DOHH2 (cell line): ENCODE data around the gene RBM28.

Experiments
- H3F3A ChIP-seq: fragments of 200-600 bp; sonication (generic), shearing (Covaris generic); 2 replicates; pipeline ENCODE4 v1.6.0; 2016; ENCODE audit warnings: antibody characterized with exemption, mild to moderate bottlenecking; ENCODE audit not compliant: control insufficient read depth, insufficient read depth
- H3K27ac ChIP-seq: fragments of 200-600 bp; sonication (generic); 2 replicates; pipeline ENCODE4 v1.5.1; 2014; ENCODE audit warnings: low read depth, mild to moderate bottlenecking, low read length, moderate library complexity
- H3K27me3 ChIP-seq: fragments of 200-600 bp; sonication (generic); 2 replicates; pipeline ENCODE4 v1.6.1; 2014; ENCODE audit warnings: mild to moderate bottlenecking, low read length, mixed read lengths; ENCODE audit not compliant: control insufficient read depth
- H3K36me3 ChIP-seq: fragments of 200-600 bp; sonication (generic); 2 replicates; pipeline ENCODE4 v1.6.1; 2014; ENCODE audit warnings: mild to moderate bottlenecking, low read length, moderate library complexity, mixed read lengths; ENCODE audit not compliant: control insufficient read depth
- H3K4me1 ChIP-seq: fragments of 200-600 bp; sonication (generic); 2 replicates; pipeline ENCODE4 v1.6.1; 2014; ENCODE audit warnings: mild to moderate bottlenecking, low read length, mixed read lengths; ENCODE audit not compliant: control insufficient read depth
- H3K4me2 ChIP-seq: fragments of 200-600 bp; sonication (generic); 2 replicates; pipeline ENCODE4 v1.6.0; 2014; ENCODE audit warnings: mild to moderate bottlenecking, low read length, moderate library complexity
- H3K4me3 ChIP-seq: fragments of 200-600 bp; sonication (generic); 2 replicates; pipeline ENCODE4 v1.5.1; 2014; ENCODE audit warnings: mild to moderate bottlenecking, low read length, mixed read lengths
- H3K79me2 ChIP-seq: fragments of 200-600 bp; sonication (generic); 2 replicates; pipeline ENCODE4 v1.6.1; 2014; ENCODE audit warnings: mild to moderate bottlenecking, low read length, mixed read lengths; ENCODE audit not compliant: control insufficient read depth
- H3K9me2 ChIP-seq: fragments of 200-600 bp; sonication (generic); replicated peaks from 2 replicates; pipeline ENCODE4 v1.6.1; 2014; ENCODE audit warnings: mild to moderate bottlenecking, low read length, mixed read lengths; ENCODE audit not compliant: control insufficient read depth
- H3K9me3 ChIP-seq: fragments of 200-600 bp; sonication (generic); 2 replicates; pipeline ENCODE4 v1.6.1; 2014; ENCODE audit warnings: antibody characterized with exemption, low read length, mixed read lengths; ENCODE audit not compliant: control insufficient read depth, insufficient read depth
- H4K20me1 ChIP-seq: fragments of 200-600 bp; sonication (generic); 2 replicates; pipeline ENCODE4 v1.6.0; 2014; ENCODE audit warnings: low read depth, mild to moderate bottlenecking, antibody characterized with exemption, low read length, moderate library complexity; ENCODE audit not compliant: control insufficient read depth, insufficient read depth
- CTCF ChIP-seq: fragments of 200-600 bp; sonication (generic); IDR thresholded peaks from one replicate; pipeline ENCODE4 v1.5.1; 2014; ENCODE audit warnings: antibody characterized with exemption, mild to moderate bottlenecking, low read depth, low read length; ENCODE audit not compliant: poor library complexity, severe bottlenecking
- EZH2phosphoT487 ChIP-seq: fragments of 200-600 bp; sonication (generic); IDR thresholded peaks from 2 replicates; pipeline ENCODE4 v1.6.1; 2017; ENCODE audit warnings: borderline replicate concordance, mild to moderate bottlenecking, antibody characterized with exemption, low read length, moderate library complexity, mixed read lengths

The RBM28 gene

GRCh38 chr7:128357217-128357613 is 13.5 kb upstream of the RBM28 start:
- Histone ChIP-seq H3K9me3 (no peaks in the 10 kb centered on the region), H3K9me2 (no peaks in the 10 kb centered on the region), H3K79me2 (no peaks in the 10 kb centered on the region), H3F3A (no peaks in the 10 kb centered on the region), H3K4me1 (peaks cover 12% of the 10 kb centered on the region; the same call in 1 of the 2 replicates), H3K27ac (no peak overlapping the region), H3K27me3 (peaks cover 67% of the 10 kb centered on the region), H3K4me2 (no peak overlapping the region), H3K4me3 (no peak overlapping the region), H4K20me1 (no peaks in the 10 kb centered on the region), H3K36me3 (no peaks in the 10 kb centered on the region)
- TF ChIP-seq CTCF (no peak), EZH2phosphoT487 (no peak)

DNA sequence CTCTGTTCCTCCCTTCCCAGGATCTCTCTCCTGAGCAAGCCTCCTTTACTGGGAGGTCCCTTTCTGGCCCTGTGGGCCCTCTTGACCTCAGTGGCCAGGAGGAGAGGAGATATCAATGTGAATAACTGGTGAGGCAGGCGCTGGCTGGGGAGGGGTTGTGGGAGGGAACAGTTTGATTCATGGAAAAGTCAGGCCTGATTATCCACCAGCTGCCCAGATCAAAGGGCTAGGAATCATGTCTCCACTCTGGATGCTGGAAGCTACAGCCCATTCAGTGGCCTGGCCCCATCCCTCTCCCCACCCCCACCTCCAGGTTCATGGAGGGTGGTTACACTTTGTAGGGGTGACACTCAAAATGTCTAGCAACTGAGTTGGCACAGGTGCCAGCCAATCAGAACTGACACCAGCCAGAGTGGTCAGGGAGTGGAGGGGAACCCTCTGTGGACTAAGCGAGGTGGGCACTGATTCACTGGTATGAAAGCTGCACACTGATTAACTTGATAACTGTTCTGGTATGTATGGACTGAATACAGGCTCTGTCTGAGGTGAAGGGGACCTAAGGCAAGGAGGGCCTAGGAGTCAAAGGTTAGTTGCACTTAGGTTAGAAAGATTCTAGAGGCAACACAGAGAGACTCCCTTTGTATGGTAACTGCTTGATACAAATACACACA is 13.0 kb upstream of the RBM28 start:
- Histone ChIP-seq H3K27ac (no peak overlapping the region), H4K20me1 (no peaks in the 10 kb centered on the region), H3K36me3 (no peaks in the 10 kb centered on the region), H3K4me3 (no peak overlapping the region), H3K79me2 (no peaks in the 10 kb centered on the region), H3F3A (no peaks in the 10 kb centered on the region), H3K9me2 (no peaks in the 10 kb centered on the region), H3K4me1 (peaks cover 8% of the 10 kb centered on the region; the same call in 1 of the 2 replicates), H3K9me3 (no peaks in the 10 kb centered on the region), H3K4me2 (no peak overlapping the region), H3K27me3 (peaks cover 61% of the 10 kb centered on the region)
- TF ChIP-seq CTCF: no peak
- no peak for TF ChIP-seq EZH2phosphoT487

- H3K9me2 ChIP-seq: no peaks in the 10 kb centered on the region
- H3F3A ChIP-seq: no peaks in the 10 kb centered on the region
- H3K9me3 ChIP-seq: no peaks in the 10 kb centered on the region
- H3K4me2 ChIP-seq: no peak overlapping the region
- H3K27me3 ChIP-seq: peaks cover 37% of the 10 kb centered on the region
- H3K4me3 ChIP-seq: no peak overlapping the region
- H4K20me1 ChIP-seq: no peaks in the 10 kb centered on the region
- H3K4me1 ChIP-seq: no peaks in the 10 kb centered on the region
- no peaks in the 10 kb centered on the region for H3K36me3 ChIP-seq
- TF ChIP-seq CTCF (no peak), EZH2phosphoT487 (no peak)
- no peaks in the 10 kb centered on the region for H3K79me2 ChIP-seq
- H3K27ac ChIP-seq: no peak overlapping the region
These were observed 9.9 kb upstream of the RBM28 start for GRCh38 chr7:128353610-128354009.
